HL-60/S4 (cell line): ENCODE measurements around the gene PMM2.
"Not testable (repeated sequence)": the region's sequence is repeated elsewhere in the genome, so short reads cannot be mapped to it uniquely, and the experiment has no call there.

Source experiments
- in situ Hi-C: fragments of 300-500 bp; cut with MboI; formaldehyde crosslinking; loops from 2 replicates; pipeline ENCODE4 v1.14.3; 2022; ENCODE audit warnings: low sequenced_read_pairs

Gene PMM2

GRCh38 chr16:8866118-8866883 lies 68.7 kb downstream of the PMM2 start:
- in situ Hi-C loops = no loop called here

DNA sequence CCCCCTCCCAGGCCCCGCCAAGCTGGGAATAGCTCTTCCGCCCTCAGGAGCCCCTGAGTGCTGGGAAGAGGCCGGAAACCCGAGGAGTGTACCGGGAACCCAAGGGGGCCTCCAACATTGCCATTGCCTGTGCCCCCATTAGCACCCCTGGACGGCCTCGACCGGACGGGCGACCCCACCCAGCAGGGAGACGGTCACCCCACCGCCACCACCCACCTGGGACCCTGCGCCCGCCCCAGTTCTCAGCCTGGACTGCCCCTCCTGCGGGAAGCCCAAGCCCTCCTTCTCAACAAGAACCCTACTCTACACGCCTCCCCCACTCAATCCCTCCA lies 69.2 kb downstream of the PMM2 start:
- in situ Hi-C loops = no loop called here

- in situ Hi-C loops = no loop called here
Measured at GRCh38 chr16:8867216-8867931, 69.7 kb downstream of the PMM2 start.

DNA sequence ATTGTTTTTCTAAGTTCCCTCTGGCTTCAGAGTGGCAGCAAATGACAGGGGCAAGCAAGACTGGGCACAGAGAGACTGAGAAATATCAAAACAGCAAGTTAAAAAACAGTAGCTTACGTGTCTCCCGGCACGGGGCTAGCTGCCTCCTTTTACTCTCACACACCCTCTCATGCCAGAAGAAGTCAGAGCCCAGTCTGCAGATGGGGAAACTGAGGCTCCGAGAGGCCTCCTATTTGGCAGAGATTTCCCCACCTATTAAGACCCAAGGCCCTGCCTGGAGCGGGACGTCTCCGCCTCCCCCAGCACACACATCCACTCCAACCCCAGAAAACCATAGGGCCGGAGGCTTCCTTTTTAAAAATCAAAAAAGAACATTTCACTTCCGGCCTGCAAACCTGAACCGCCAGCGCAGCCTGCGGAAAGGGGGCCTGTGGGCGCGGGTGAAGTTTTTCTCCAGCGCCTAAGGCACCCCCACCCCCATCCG lies 70.3 kb downstream of the PMM2 start:
- in situ Hi-C loops = no loop called here

GRCh38 chr16:8868416-8869211 lies 71.0 kb downstream of the PMM2 start, which contains the start of gene CARHSP1:
Gene CARHSP1 (minus strand): TSS chr16:8869006. CDS start chr16:8859328, 9,678 bp downstream.
- in situ Hi-C loops = no loop called here

GRCh38 chr16:8869212-8869987 lies 71.8 kb downstream of the PMM2 start:
- in situ Hi-C loops = no loop called here

- in situ Hi-C loops = not testable (repeated sequence)
Measured at GRCh38 chr16:8869988-8870241, 72.3 kb downstream of the PMM2 start.

DNA sequence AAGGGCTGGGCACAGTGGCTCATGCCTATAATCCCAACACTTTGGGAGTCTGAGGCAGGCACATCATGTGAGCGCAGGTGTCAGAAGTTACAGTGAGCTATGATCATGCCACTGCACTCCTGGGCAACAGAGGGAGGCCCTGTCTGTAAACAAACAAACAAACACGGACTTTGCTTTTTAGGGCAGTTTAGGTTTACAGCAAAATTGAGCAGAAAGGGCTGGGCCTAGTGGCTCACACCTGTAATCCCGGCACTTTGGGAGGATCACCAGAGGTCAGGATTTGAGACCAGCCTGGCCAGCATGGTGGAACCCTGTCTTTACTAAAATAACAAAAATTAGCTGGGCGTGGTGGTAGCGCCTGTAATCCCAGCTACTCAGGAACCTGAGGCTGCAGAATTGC lies 74.4 kb downstream of the PMM2 start:
- in situ Hi-C loops = no loop called here

GRCh38 chr16:8872967-8873865 lies 75.6 kb downstream of the PMM2 start:
- in situ Hi-C loops = no loop called here

GRCh38 chr16:8873866-8874195 lies 76.2 kb downstream of the PMM2 start:
- in situ Hi-C loops = not testable (repeated sequence)

DNA sequence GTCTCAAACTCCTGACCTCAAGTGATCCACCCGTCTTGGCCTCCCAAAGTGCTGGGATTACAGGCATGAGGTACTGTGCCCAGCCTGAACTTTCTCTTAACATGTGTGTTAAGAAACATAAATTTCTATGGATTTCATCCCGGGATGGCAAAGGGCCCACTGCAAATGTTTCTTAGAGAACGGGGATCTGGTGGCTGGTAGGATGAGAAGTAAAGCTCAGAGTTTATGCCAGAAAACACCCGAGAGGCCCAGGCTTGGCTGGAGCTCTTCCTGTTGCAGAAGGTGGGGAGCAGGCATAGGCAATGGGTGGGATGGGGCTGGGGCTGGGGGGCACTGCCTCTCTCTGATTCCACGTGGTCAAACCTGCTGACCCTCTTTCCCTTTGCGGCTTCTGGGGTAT lies 76.7 kb downstream of the PMM2 start:
- in situ Hi-C loops = no loop called here

- in situ Hi-C loops = loop anchor here (25.0 kb wide), 1 partner anchor 213 kb away; the partner anchor contains the start of gene ABAT
Measured at GRCh38 chr16:8875317-8875716, 77.7 kb downstream of the PMM2 start.

- in situ Hi-C loops = loop anchor here (25.0 kb wide), 1 partner anchor 216 kb away; the partner anchor contains the start of gene ABAT
Measured at GRCh38 chr16:8877894-8878522, 80.4 kb downstream of the PMM2 start.

GRCh38 chr16:8878523-8878911 lies 80.9 kb downstream of the PMM2 start:
- in situ Hi-C loops = loop anchor here (25.0 kb wide), 1 partner anchor 216 kb away; the partner anchor contains the start of gene ABAT

GRCh38 chr16:8880839-8881510 lies 83.3 kb downstream of the PMM2 start:
- in situ Hi-C loops = loop anchor here (5.0 to 25.0 kb wide), 2 partner anchors 219 to 314 kb away; partner anchors contain the start of gene ABAT

DNA sequence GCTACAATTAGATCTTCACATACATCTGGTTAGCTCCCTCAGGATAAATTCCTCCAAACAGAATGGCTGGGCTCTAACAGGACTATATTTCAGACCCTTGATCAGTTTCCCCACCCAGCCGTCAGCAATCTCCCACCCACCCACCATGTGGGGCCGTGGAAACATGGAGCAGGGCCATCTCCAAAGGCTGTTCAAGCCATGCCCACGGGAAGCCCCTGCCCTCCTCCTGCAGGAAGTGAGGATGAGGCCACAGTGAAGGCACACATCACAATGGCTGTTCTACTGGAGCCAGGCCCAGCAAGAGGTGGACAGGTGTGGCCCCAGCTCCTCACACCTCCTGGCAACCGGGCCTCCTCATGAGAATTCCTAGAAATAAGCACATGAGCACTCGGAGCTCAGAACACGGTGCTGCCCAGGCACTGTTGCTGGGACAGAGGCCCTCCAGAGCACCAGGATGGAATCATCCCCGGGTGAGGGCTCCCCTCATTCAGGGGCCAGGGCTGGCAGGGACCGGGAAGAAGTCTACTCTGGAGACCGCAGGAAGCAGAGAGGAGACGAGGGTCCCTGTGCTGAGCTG lies 84.5 kb downstream of the PMM2 start, which contains the start of gene LITAFD:
LITAFD (plus strand) TSS at position 311 of the 577 bp plus-strand sequence. CDS start 2,005 bp downstream, outside the sequence.
- in situ Hi-C loops = loop anchor here (5.0 to 25.0 kb wide), 2 partner anchors 220 to 315 kb away; partner anchors contain the start of gene ABAT

- in situ Hi-C loops = loop anchor here (5.0 to 25.0 kb wide), 2 partner anchors 221 to 316 kb away; partner anchors contain the start of gene ABAT
Measured at GRCh38 chr16:8882725-8883377, 85.2 kb downstream of the PMM2 start.
